Stimulated activated CD4-positive, alpha-beta T cell treated with anti-CD3 and anti-CD28 coated beads, Interleukin-15, amount 100 ng/mL, for 1 hour (primary cell): ENCODE measurements around the gene PCDHB14.

ENCODE experiments used
- DNase-seq, 2 donors: peaks; one replicate each; pipeline ENCODE4 v3.0.0-alpha.2; 2020; ENCODE audit warnings: low read depth in 1 of 2, low spot score in 1 of 2

PCDHB14 gene

GRCh38 chr5:141272906-141273305, 49.8 kb downstream of the PCDHB14 start:
- DNase-seq: no peak
